Mucosa of descending colon (tissue), 3 donors: Measurements from ENCODE around the gene MRGPRD. TPM values are rescaled to one million over a fixed set of nuclear protein-coding genes. Genes with fewer than 3 reads are reported as not detected.

Experiments used
- ATAC-seq: fragments of 200-7000 bp; cut with Tn5 transposase; one replicate; pipeline ENCODE4 v1.9.1; 2020; ENCODE audit warnings: mild to moderate bottlenecking, moderate library complexity
- DNase-seq, 3 donors: peaks; one replicate each; pipeline ENCODE4 v3.0.0-alpha.2; 2020
- H3K36me3 ChIP-seq: fragments of 200-600 bp; one replicate; pipeline ENCODE4 v1.8.0; 2021; ENCODE audit warnings: low read depth, mild to moderate bottlenecking
- H3K4me1 ChIP-seq: fragments of 200-600 bp; one replicate; pipeline ENCODE4 v1.8.0; 2021; ENCODE audit warnings: low read depth, mild to moderate bottlenecking
- H3K4me3 ChIP-seq: fragments of 200-600 bp; one replicate; pipeline ENCODE4 v1.8.0; 2021; ENCODE audit warnings: mild to moderate bottlenecking
- H3K9me3 ChIP-seq: fragments of 200-600 bp; one replicate; pipeline ENCODE4 v1.8.0; 2021; ENCODE audit warnings: mild to moderate bottlenecking
- intact Hi-C, 2 donors: fragments of 100-400 bp; cut with DNase I in 1 of 2; cut with micrococcal nuclease in 1 of 2; formaldehyde crosslinking; loops; one replicate each; pipeline versions ENCODE4 v1.11.0 to v1.11.1; 2022; cut with DNase I, micrococcal nuclease
- total RNA-seq, 3 donors: library from RNA; stranded (reverse); fragmentation: NEBNext Ultra II Directional in 2 of 3; extraction: Animal tissue kit (Norgen Biotek cat#: 25700) in 2 of 3; gene quantifications; one replicate each; pipeline versions ENCODE4 v1.2.1 to v1.2.4, GENCODE V29; 2021 to 2023
- TF ChIP-seq, protein P1 (sequence below): fragments of 200-600 bp; IDR thresholded peaks from one replicate; pipeline ENCODE4 v1.8.0; 2022; ENCODE audit warnings: antibody characterized with exemption, mild to moderate bottlenecking
- donor health status: DM: no; HTN: no; CAD: no; lungs with moderate emphysema.
- donor health status: DM: no; HTN: no; CAD: no.
- donor health status: DM: no; HTN: yes; CAD: no.

The MRGPRD gene
- total RNA-seq, 3 donors from 2014 or later, result 0.41 TPM; not detected in 2

DNA sequence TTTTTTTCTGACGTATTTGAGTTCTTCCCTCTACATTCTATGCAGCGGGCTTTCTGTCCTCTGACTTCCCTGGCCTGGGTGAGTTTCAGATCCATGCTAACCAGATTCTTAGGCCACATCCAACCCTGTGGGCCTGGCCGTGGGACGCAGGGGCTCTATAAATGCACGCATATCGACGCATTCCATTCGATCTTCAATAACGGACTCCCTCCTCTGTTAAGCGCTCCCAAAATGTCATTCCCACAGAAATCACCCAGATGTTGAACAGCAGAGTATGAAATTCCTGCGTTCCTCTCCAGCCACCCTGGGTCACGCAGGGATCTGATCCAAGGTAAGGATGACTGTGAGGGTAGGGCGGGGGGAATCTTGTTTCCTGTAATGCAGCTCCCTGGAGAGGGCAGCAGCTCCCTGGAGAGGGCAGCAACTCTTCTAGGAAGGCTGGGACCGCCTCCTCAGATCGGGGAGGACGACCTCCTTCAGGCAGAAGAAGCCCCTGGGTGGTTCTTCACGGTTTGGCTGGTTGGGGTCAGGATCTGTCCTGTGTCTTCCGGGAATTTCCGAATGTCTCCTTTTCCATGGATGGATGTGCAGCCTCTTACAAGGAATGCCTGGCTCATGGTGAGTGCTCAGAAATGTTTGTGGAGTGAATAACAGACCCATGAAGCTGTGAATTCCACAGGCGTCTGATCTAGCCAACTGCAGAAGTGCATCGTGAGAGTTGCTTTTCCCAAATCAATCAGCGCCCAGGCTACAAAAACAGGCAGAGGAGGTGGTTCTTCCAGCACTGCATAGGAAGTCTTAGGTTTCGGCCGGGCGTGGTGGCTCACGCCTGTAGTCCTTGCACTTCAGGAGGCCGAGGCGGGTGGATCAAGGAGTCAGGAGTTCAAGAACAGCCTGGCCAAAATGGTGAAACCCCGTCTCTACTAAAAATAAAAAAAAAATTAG, 12.2 kb downstream of the MRGPRD start:
- Histone ChIP-seq H3K4me3 (no peak overlapping the region), H3K36me3 (no peaks in the 10 kb centered on the region), H3K9me3 (no peaks in the 10 kb centered on the region), H3K4me1 (no peaks in the 10 kb centered on the region)
- intact Hi-C loops, result no loop called here
- ATAC-seq (no peak), DNase-seq (peak in 1 of 3 donors; percentile 2)
- TF ChIP-seq, protein P1, sequence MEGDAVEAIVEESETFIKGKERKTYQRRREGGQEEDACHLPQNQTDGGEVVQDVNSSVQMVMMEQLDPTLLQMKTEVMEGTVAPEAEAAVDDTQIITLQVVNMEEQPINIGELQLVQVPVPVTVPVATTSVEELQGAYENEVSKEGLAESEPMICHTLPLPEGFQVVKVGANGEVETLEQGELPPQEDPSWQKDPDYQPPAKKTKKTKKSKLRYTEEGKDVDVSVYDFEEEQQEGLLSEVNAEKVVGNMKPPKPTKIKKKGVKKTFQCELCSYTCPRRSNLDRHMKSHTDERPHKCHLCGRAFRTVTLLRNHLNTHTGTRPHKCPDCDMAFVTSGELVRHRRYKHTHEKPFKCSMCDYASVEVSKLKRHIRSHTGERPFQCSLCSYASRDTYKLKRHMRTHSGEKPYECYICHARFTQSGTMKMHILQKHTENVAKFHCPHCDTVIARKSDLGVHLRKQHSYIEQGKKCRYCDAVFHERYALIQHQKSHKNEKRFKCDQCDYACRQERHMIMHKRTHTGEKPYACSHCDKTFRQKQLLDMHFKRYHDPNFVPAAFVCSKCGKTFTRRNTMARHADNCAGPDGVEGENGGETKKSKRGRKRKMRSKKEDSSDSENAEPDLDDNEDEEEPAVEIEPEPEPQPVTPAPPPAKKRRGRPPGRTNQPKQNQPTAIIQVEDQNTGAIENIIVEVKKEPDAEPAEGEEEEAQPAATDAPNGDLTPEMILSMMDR, result no peak

DNA sequence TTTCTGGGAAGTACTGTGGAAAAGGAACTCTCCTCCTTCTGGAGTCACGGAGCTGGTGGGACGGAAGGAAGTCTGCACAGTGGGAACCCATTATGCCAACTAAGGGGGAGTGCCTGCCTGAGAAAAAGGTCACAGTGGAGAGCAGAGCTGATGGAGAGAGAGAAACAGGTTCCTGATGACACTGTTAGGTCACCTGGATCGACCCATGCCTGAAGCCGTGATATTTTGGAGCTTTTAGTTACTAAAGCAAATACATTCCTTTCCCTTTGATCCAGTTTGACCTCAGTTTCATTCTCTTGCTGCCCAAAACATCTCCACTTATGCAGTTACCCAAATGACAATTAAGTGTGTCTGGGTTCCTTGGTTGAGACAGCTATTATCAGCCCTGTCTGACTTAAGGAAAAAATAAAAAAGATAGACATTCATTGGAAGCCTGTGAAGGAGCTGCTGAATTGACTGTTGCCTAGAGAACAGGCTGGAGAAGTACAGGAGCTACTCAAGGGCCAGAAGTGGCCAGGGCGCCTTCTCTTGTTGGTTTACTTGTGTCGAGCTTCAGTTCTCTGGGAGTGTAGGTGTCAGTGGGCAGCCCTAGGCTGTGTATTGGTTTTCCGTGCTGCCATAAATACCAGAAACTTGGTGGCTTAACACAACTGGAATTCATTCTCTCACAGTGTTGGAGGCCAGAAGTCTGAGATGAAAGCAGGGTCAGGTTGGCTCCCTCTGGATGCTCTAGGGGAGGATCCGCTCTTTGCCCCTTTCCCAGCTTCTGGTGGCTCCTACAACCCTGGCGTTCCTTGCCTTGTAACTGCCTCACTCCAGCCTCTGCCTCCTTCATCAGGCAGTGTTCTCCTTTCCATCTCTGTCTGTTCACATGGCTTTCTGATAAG, 13.6 kb downstream of the MRGPRD start:
- DNase-seq, result no peak
- no peak for ATAC-seq
- Histone ChIP-seq H3K36me3 (no peaks in the 10 kb centered on the region), H3K4me3 (no peak overlapping the region), H3K9me3 (no peaks in the 10 kb centered on the region), H3K4me1 (no peaks in the 10 kb centered on the region)
- intact Hi-C loops, result no loop called here
- TF ChIP-seq, protein P1, result no peak

DNA sequence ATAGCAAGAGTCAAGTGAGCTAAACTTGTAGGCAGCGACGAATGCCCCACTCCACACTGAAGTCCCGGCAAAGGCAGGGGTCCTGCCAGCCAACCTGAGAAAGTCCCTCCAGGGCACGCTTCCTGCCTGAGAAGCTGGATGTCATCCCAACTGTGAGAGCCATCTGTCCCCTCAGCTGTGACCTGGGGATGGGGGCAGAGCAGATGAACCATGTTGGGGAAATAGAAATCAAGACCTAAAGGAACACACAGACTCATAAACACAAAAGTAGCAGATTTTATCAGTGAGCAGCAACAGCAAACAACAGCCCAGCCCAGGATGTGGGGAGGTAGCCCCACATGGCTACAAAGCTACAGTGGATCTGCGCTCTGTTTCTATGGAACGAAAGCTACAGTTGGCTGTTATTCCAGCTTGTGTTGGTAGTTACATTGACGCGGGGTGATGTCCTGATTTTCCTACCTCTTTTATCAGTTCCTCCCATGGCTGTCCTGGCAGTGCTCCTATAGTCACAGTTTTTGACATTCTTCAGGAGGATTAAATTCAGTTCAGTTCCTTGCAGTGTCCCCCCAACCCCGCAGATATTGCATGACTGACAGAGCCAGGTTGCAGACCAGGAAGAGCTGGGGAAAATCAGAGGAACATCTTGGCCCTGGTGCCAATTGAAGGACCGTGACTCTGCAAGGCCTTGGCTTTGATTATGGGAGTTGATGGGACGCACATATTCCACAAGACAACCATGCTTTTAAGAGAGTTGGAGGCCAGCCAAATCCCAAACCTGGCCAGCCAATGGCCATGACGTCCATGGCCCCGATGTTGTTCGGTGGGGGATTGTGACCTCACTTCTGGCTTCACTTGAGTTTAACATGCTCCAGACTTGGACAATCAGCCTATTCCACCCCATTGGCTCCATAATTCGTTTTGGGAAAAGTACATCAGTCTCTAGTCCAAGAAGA, 14.6 kb downstream of the MRGPRD start:
- Histone ChIP-seq H3K4me1 (no peaks in the 10 kb centered on the region), H3K9me3 (no peaks in the 10 kb centered on the region), H3K4me3 (no peak overlapping the region), H3K36me3 (no peaks in the 10 kb centered on the region)
- ATAC-seq (no peak), DNase-seq (no peak)
- TF ChIP-seq, protein P1, result no peak
- intact Hi-C loops, result no loop called here

DNA sequence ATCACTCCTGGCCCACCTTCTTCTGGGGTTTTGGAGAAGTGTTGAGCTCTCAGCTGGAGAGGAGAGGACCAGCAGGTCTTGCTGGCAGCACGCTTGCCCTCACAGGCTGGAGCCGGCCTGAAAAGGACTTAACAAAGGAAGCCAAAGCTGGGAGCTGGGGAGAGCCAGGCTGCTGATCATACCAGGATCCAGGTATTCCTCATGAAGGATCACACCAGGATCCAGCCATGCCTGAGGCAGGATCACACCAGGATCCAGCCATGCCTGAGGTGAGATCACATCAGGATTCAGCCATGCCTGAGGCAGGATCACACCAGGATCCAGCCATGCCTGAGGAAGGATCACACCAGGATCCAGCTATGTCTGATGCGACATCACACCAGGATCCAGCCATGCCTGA, 17.0 kb downstream of the MRGPRD start:
- intact Hi-C loops, result no loop called here
- Histone ChIP-seq H3K4me3 (no peak overlapping the region), H3K9me3 (no peaks in the 10 kb centered on the region), H3K36me3 (no peaks in the 10 kb centered on the region), H3K4me1 (no peaks in the 10 kb centered on the region)
- ATAC-seq (peak; percentile 61), DNase-seq (peak in 1 of 3 donors; percentile 0)
- TF ChIP-seq, protein P1, result no peak
